GM23338 (cell line): ENCODE measurements around the gene MEGF11. TPM values are rescaled to one million over a fixed set of nuclear protein-coding genes. Genes with fewer than 3 reads are reported as not detected.

ENCODE experiments used
- ATAC-seq: fragments of 200-7000 bp; cut with Tn5 transposase; 3 replicates; pipeline ENCODE4 v1.9.1; 2020
- DNase-seq: peaks from one replicate; pipeline ENCODE4 v3.0.0-alpha.2; 2015; ENCODE audit warnings: low spot score
- H2AFZ ChIP-seq: fragments of 200-600 bp; sonication (generic); 2 replicates; pipeline ENCODE4 v1.8.0; 2016; ENCODE audit warnings: antibody characterized with exemption, mild to moderate bottlenecking, moderate library complexity
- H3F3A ChIP-seq: fragments of 200-600 bp; sonication (generic); replicated peaks from 2 replicates; pipeline ENCODE4 v1.8.0; 2017; ENCODE audit warnings: antibody characterized with exemption, mixed run types, low read depth
- H3K27ac ChIP-seq: fragments of 200-600 bp; sonication (generic); 2 replicates; pipeline ENCODE4 v1.6.1; 2016; ENCODE audit warnings: low read depth
- H3K27me3 ChIP-seq: fragments of 200-600 bp; sonication (generic); 2 replicates; pipeline ENCODE4 v1.8.0; 2016; ENCODE audit warnings: mild to moderate bottlenecking, mixed run types, moderate library complexity; ENCODE audit not compliant: insufficient read depth
- H3K36me3 ChIP-seq: fragments of 200-600 bp; sonication (generic); 2 replicates; pipeline ENCODE4 v1.8.0; 2016; ENCODE audit warnings: mild to moderate bottlenecking; ENCODE audit not compliant: insufficient read depth
- H3K4me1 ChIP-seq: fragments of 200-600 bp; sonication (generic); 2 replicates; pipeline ENCODE4 v1.8.0; 2016; ENCODE audit warnings: mild to moderate bottlenecking, moderate library complexity; ENCODE audit not compliant: insufficient read depth
- H3K4me2 ChIP-seq: fragments of 200-600 bp; sonication (generic); 2 replicates; pipeline ENCODE4 v1.7.1; 2017; ENCODE audit warnings: mixed run types
- H3K4me3 ChIP-seq: fragments of 200-600 bp; sonication (generic); 2 replicates; pipeline ENCODE4 v1.6.1; 2016; ENCODE audit warnings: mixed run types
- H3K79me2 ChIP-seq: fragments of 200-600 bp; sonication (generic); replicated peaks from 2 replicates; pipeline ENCODE4 v1.8.0; 2017; ENCODE audit warnings: mild to moderate bottlenecking; ENCODE audit not compliant: insufficient read depth
- H3K9me2 ChIP-seq: fragments of 200-600 bp; sonication (generic); 2 replicates; pipeline ENCODE4 v1.8.0; 2017; ENCODE audit not compliant: insufficient read depth
- H4K20me1 ChIP-seq: fragments of 200-600 bp; sonication (generic); replicated peaks from 2 replicates; pipeline ENCODE4 v1.8.0; 2017; ENCODE audit warnings: mild to moderate bottlenecking; ENCODE audit not compliant: insufficient read depth
- H3K27ac Mint-ChIP-seq: 2 replicates; pipeline ENCODE4 v1.8.0; 2020; ENCODE audit warnings: inconsistent platforms, mild to moderate bottlenecking, moderate library complexity, mixed read lengths
- H3K27me3 Mint-ChIP-seq: 3 replicates; pipeline ENCODE4 v1.8.0; 2022; ENCODE audit warnings: low read depth, mild to moderate bottlenecking, moderate library complexity, mixed read lengths, inconsistent platforms; ENCODE audit not compliant: insufficient read depth, poor library complexity
- H3K36me3 Mint-ChIP-seq: 3 replicates; pipeline ENCODE4 v1.8.0; 2021; ENCODE audit warnings: low read depth, mild to moderate bottlenecking, inconsistent platforms, moderate library complexity, mixed read lengths
- H3K4me1 Mint-ChIP-seq: 3 replicates; pipeline ENCODE4 v1.8.0; 2020; ENCODE audit warnings: mild to moderate bottlenecking, inconsistent platforms, mixed read lengths
- H3K4me3 Mint-ChIP-seq: 3 replicates; pipeline ENCODE4 v1.8.0; 2021; ENCODE audit warnings: moderate library complexity, mild to moderate bottlenecking, inconsistent platforms, mixed read lengths
- H3K9me3 Mint-ChIP-seq: 3 replicates; pipeline ENCODE4 v1.8.0; 2020; ENCODE audit warnings: moderate library complexity, mild to moderate bottlenecking, inconsistent platforms, mixed read lengths
- EZH2 ChIP-seq: fragments of 200-600 bp; sonication (generic); IDR thresholded peaks from one replicate; pipeline ENCODE4 v1.8.0; 2017; ENCODE audit warnings: antibody characterized with exemption, mild to moderate bottlenecking, low read depth; ENCODE audit not compliant: unreplicated experiment
- EZH2phosphoT487 ChIP-seq: fragments of 200-600 bp; sonication (generic); IDR thresholded peaks from one replicate; pipeline ENCODE4 v1.8.1; 2018; ENCODE audit warnings: antibody characterized with exemption; ENCODE audit not compliant: unreplicated experiment
- JUNB ChIP-seq: IDR thresholded peaks from one replicate; pipeline ENCODE4 v1.6.1; 2016; ENCODE audit warnings: antibody characterized with exemption; ENCODE audit not compliant: unreplicated experiment
- NANOG ChIP-seq: IDR thresholded peaks from 2 replicates; pipeline ENCODE4 v1.6.1; 2016; ENCODE audit warnings: antibody characterized with exemption, borderline replicate concordance
- POLR2AphosphoS5 ChIP-seq: IDR thresholded peaks from 2 replicates; pipeline ENCODE4 v1.6.1; 2016; ENCODE audit warnings: antibody characterized with exemption, low read depth
- STAT1 ChIP-seq: IDR thresholded peaks from one replicate; pipeline ENCODE4 v1.6.1; 2016; ENCODE audit warnings: antibody characterized with exemption; ENCODE audit not compliant: unreplicated experiment
- ZNF114 ChIP-seq: fragments of 250-450 bp; sonication (Bioruptor Pico); IDR thresholded peaks from 2 replicates; pipeline ENCODE4 v1.5.0; 2020; ENCODE audit warnings: mild to moderate bottlenecking, moderate library complexity
- ZNF331 ChIP-seq: fragments of 250-450 bp; sonication (Bioruptor Pico); IDR thresholded peaks from 2 replicates; pipeline ENCODE4 v1.5.0; 2020; ENCODE audit warnings: low read depth, mild to moderate bottlenecking, moderate library complexity
- polyA plus RNA-seq: library from polyadenylated mRNA; unstranded; fragments of >200 nt; fragmentation: Nextera tagmentation; extraction: Ambion mirVana; gene quantifications from 2 replicates; pipeline ENCODE4 v1.2.1, GENCODE V29; 2016
- total RNA-seq: library from RNA; depleted of rRNA; stranded (reverse); fragments of >200 nt; shearing (Covaris generic); gene quantifications from 2 replicates; pipeline ENCODE4 v1.2.3, GENCODE V29; 2014
- TF ChIP-seq, protein P1 (sequence below): IDR thresholded peaks from one replicate; pipeline ENCODE4 v1.6.1; 2018; ENCODE audit warnings: antibody characterized with exemption; ENCODE audit not compliant: unreplicated experiment
- TF ChIP-seq, protein P2 (sequence below), 2 experiments: fragments of 200-600 bp in 1 of 2; sonication (generic) in 1 of 2; conservative IDR thresholded peaks; 2 replicates each; pipeline versions ENCODE4 v1.5.1 to v1.6.1; 2016 to 2017; ENCODE audit warnings: antibody characterized with exemption in 2 of 2, low read depth in 2 of 2, mild to moderate bottlenecking in 2 of 2, moderate library complexity in 1 of 2
- TF ChIP-seq, protein P3 (sequence below): fragments of 250-450 bp; sonication (Bioruptor Pico); IDR thresholded peaks from 2 replicates; pipeline ENCODE4 v1.5.0; 2020; ENCODE audit warnings: mild to moderate bottlenecking, moderate library complexity

Gene MEGF11
- total and polyA plus RNA-seq, 2 experiments from 2014 or later = 1.3 to 1.9 TPM

DNA sequence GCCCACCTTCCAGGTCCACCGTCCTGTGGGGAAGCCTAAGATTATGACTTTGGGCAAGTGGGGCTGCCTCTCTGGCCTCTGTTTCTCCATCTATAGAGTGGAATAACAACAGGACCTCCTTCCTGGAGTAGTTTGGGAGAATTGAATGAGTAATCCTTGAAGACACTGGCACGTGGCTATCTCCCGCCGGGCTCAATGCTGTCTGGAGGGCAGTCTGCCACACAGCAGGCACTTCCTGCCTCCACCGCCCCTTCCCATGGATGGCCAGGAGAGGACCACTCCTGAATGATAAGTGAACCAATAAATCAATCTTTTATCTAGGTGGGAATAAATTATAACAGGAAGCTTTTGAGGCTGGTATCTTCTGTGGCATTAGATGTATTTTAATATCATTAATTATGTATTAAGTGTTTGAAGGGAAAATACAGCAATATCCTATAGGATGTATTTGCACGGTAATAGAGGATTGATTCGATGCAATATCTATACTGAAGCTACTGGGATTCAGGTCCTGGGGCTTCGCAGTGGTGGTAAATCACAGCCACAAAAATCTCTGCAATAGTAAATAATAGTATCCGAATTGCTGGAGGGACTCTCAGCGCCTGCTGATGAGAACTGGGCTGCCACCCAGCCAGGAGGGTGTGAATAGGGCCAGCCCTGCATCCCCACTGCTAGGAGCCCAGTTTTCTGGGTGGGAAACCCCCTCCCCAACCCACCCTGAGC, 15.9 kb downstream of the MEGF11 start:
- Histone ChIP-seq H3K27me3 (no peaks in the 10 kb centered on the region), H3F3A (no peaks in the 10 kb centered on the region), H3K4me1 (0 out of 2 replicates have a peak, but pooled peaks cover 9% of the 10 kb centered on the region), H3K36me3 (no peaks in the 10 kb centered on the region), H2AFZ (no peak overlapping the region), H3K9me2 (no peaks in the 10 kb centered on the region), H4K20me1 (no peaks in the 10 kb centered on the region), H3K79me2 (no peaks in the 10 kb centered on the region), H3K27ac (no peak overlapping the region), H3K4me2 (no peak overlapping the region), H3K4me3 (no peak overlapping the region)
- Mint-ChIP-seq H3K4me1 (peaks cover 29% of the 10 kb centered on the region), H3K36me3 (no peaks in the 10 kb centered on the region; the same call in 2 of the 3 replicates), H3K4me3 (no peak overlapping the region), H3K27me3 (peaks cover 14% of the 10 kb centered on the region), H3K27ac (no peak overlapping the region), H3K9me3 (no peaks in the 10 kb centered on the region)
- no peak for DNase-seq
- ATAC-seq = no peak
- TF ChIP-seq EZH2 (no peak), ZNF114 (CRISPR knock-in tag) (no peak), POLR2AphosphoS5 (no peak), ZNF331 (no peak), JUNB (no peak), EZH2phosphoT487 (no peak), NANOG (no peak), STAT1 (no peak)
- TF ChIP-seq, protein P1, sequence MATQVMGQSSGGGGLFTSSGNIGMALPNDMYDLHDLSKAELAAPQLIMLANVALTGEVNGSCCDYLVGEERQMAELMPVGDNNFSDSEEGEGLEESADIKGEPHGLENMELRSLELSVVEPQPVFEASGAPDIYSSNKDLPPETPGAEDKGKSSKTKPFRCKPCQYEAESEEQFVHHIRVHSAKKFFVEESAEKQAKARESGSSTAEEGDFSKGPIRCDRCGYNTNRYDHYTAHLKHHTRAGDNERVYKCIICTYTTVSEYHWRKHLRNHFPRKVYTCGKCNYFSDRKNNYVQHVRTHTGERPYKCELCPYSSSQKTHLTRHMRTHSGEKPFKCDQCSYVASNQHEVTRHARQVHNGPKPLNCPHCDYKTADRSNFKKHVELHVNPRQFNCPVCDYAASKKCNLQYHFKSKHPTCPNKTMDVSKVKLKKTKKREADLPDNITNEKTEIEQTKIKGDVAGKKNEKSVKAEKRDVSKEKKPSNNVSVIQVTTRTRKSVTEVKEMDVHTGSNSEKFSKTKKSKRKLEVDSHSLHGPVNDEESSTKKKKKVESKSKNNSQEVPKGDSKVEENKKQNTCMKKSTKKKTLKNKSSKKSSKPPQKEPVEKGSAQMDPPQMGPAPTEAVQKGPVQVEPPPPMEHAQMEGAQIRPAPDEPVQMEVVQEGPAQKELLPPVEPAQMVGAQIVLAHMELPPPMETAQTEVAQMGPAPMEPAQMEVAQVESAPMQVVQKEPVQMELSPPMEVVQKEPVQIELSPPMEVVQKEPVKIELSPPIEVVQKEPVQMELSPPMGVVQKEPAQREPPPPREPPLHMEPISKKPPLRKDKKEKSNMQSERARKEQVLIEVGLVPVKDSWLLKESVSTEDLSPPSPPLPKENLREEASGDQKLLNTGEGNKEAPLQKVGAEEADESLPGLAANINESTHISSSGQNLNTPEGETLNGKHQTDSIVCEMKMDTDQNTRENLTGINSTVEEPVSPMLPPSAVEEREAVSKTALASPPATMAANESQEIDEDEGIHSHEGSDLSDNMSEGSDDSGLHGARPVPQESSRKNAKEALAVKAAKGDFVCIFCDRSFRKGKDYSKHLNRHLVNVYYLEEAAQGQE = no peak
- TF ChIP-seq, protein P2, sequence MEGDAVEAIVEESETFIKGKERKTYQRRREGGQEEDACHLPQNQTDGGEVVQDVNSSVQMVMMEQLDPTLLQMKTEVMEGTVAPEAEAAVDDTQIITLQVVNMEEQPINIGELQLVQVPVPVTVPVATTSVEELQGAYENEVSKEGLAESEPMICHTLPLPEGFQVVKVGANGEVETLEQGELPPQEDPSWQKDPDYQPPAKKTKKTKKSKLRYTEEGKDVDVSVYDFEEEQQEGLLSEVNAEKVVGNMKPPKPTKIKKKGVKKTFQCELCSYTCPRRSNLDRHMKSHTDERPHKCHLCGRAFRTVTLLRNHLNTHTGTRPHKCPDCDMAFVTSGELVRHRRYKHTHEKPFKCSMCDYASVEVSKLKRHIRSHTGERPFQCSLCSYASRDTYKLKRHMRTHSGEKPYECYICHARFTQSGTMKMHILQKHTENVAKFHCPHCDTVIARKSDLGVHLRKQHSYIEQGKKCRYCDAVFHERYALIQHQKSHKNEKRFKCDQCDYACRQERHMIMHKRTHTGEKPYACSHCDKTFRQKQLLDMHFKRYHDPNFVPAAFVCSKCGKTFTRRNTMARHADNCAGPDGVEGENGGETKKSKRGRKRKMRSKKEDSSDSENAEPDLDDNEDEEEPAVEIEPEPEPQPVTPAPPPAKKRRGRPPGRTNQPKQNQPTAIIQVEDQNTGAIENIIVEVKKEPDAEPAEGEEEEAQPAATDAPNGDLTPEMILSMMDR (conservative IDR thresholded peaks at IDR 0.05; ENCODE audit: low read depth in 2 of 2) = no peak
- TF ChIP-seq, protein P3, sequence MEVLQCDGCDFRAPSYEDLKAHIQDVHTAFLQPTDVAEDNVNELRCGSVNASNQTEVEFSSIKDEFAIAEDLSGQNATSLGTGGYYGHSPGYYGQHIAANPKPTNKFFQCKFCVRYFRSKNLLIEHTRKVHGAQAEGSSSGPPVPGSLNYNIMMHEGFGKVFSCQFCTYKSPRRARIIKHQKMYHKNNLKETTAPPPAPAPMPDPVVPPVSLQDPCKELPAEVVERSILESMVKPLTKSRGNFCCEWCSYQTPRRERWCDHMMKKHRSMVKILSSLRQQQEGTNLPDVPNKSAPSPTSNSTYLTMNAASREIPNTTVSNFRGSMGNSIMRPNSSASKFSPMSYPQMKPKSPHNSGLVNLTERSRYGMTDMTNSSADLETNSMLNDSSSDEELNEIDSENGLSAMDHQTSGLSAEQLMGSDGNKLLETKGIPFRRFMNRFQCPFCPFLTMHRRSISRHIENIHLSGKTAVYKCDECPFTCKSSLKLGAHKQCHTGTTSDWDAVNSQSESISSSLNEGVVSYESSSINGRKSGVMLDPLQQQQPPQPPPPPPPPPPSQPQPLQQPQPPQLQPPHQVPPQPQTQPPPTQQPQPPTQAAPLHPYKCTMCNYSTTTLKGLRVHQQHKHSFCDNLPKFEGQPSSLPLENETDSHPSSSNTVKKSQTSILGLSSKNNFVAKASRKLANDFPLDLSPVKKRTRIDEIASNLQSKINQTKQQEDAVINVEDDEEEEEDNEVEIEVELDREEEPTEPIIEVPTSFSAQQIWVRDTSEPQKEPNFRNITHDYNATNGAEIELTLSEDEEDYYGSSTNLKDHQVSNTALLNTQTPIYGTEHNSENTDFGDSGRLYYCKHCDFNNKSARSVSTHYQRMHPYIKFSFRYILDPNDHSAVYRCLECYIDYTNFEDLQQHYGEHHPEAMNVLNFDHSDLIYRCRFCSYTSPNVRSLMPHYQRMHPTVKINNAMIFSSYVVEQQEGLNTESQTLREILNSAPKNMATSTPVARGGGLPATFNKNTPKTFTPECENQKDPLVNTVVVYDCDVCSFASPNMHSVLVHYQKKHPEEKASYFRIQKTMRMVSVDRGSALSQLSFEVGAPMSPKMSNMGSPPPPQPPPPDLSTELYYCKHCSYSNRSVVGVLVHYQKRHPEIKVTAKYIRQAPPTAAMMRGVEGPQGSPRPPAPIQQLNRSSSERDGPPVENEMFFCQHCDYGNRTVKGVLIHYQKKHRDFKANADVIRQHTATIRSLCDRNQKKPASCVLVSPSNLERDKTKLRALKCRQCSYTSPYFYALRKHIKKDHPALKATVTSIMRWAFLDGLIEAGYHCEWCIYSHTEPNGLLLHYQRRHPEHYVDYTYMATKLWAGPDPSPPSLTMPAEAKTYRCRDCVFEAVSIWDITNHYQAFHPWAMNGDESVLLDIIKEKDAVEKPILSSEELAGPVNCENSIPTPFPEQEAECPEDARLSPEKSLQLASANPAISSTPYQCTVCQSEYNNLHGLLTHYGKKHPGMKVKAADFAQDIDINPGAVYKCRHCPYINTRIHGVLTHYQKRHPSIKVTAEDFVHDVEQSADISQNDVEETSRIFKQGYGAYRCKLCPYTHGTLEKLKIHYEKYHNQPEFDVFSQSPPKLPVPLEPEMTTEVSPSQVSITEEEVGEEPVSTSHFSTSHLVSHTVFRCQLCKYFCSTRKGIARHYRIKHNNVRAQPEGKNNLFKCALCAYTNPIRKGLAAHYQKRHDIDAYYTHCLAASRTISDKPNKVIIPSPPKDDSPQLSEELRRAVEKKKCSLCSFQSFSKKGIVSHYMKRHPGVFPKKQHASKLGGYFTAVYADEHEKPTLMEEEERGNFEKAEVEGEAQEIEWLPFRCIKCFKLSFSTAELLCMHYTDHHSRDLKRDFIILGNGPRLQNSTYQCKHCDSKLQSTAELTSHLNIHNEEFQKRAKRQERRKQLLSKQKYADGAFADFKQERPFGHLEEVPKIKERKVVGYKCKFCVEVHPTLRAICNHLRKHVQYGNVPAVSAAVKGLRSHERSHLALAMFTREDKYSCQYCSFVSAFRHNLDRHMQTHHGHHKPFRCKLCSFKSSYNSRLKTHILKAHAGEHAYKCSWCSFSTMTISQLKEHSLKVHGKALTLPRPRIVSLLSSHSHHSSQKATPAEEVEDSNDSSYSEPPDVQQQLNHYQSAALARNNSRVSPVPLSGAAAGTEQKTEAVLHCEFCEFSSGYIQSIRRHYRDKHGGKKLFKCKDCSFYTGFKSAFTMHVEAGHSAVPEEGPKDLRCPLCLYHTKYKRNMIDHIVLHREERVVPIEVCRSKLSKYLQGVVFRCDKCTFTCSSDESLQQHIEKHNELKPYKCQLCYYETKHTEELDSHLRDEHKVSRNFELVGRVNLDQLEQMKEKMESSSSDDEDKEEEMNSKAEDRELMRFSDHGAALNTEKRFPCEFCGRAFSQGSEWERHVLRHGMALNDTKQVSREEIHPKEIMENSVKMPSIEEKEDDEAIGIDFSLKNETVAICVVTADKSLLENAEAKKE (CRISPR knock-in tag) = no peak
